Motor neuron (in vitro differentiated cells): ENCODE data around the gene OR4K17. TPM values are rescaled to one million over a fixed set of nuclear protein-coding genes. Genes with fewer than 3 reads are reported as not detected.

Experiments
- total RNA-seq, 8 experiments: library from RNA; unstranded; fragments of 300-600 nt; gene quantifications; 2 replicates each; pipeline versions ENCODE4 v1.2.3 to v1.2.4, GENCODE V29; 2022

OR4K17 gene
- total RNA-seq, 8 experiments from 2014 or later = 0.05 to 0.19 (median 0.10) TPM; not detected in 3

Other genes with a start within 250 kb of the OR4K17 start
- gene OR4K2, start 235.6 kb upstream of the OR4K17 start, total RNA-seq = under 1 TPM in 5 of 8 experiments, not detected in 3; 0.10 to 0.71 (median 0.15) TPM
- under 1 TPM in 1 of 8 experiments, not detected in 7; 0.17 TPM for gene OR4K5, start 190.1 kb upstream of the OR4K17 start, total RNA-seq
- gene OR4K1, start 179.8 kb upstream of the OR4K17 start, total RNA-seq = under 1 TPM in 2 of 8 experiments, not detected in 6; 0.41 to 0.52 TPM
- gene OR4K15, start 135.1 kb upstream of the OR4K17 start, total RNA-seq = under 1 TPM in 2 of 8 experiments, not detected in 6; 0.18 to 0.47 TPM
- gene OR4Q2, start 108.6 kb upstream of the OR4K17 start, total RNA-seq = under 1 TPM in 1 of 8 experiments, not detected in 7; 0.19 TPM
- not detected for gene OR4K14, start 91.4 kb upstream of the OR4K17 start, total RNA-seq
- under 1 TPM in 5 of 8 experiments, not detected in 3; 0.04 to 0.49 (median 0.10) TPM for gene OR4K13, start 74.7 kb upstream of the OR4K17 start, total RNA-seq
- under 1 TPM in 1 of 8 experiments, not detected in 7; 0.21 TPM for gene OR4L1, start 50.7 kb upstream of the OR4K17 start, total RNA-seq
- under 1 TPM in 3 of 8 experiments, not detected in 5; 0.08 to 0.81 (median 0.38) TPM for gene OR4N5, start 28.1 kb downstream of the OR4K17 start, total RNA-seq
- gene OR11G2, start 80.2 kb downstream of the OR4K17 start, total RNA-seq = under 1 TPM in 2 of 8 experiments, not detected in 6; 0.05 to 0.81 TPM
- under 1 TPM in 1 of 8 experiments, not detected in 7; 0.52 TPM for gene OR11H6, start 113.0 kb downstream of the OR4K17 start, total RNA-seq
- under 1 TPM in 4 of 8 experiments, not detected in 4; 0.29 to 0.84 (median 0.48) TPM for gene OR11H7, start 118.2 kb downstream of the OR4K17 start, total RNA-seq
- under 1 TPM in 2 of 8 experiments, not detected in 6; 0.14 to 0.38 TPM for gene OR11H4, start 128.5 kb downstream of the OR4K17 start, total RNA-seq
- 10 to 100 TPM; 18.6 to 36.8 (median 26.2) TPM for gene TTC5, start 195.2 kb downstream of the OR4K17 start, total RNA-seq
- 10 to 100 TPM; 49.7 to 97.6 (median 71.6) TPM for gene CCNB1IP1, start 222.5 kb downstream of the OR4K17 start, total RNA-seq
- gene PARP2, start 232.9 kb downstream of the OR4K17 start, total RNA-seq = 10 to 100 TPM in 7 of 8 experiments, 1 to 10 TPM in 1; 9.4 to 55.4 (median 33.9) TPM